Measurements from ENCODE around the gene RAB43.
A peak's percentile ranks its signal among the peaks of the same experiment; 100 is the strongest.
"Not testable (repeated sequence)": the region's sequence is repeated elsewhere in the genome, so short reads cannot be mapped to it uniquely, and the experiment has no call there.

The RAB43 gene

DNA sequence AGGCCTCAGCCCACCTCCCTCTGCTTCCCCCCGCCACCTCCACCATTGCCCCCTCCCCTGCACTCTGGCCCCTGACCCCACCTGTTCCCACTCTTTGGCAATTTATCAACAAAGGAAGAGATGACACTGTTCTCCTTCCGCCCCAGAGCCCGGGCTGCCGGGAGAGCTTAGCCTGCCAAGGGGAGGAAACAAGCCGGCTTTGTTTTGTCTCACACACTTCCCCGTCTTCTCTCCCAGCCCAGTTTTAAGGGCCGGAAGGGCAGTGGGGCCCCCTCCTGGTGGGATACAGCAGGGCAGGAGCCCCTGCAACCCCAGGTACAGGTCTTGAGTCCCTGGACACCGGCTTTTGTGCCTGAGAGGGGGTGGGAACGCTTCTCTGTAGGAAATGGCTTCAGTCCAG, 33.7 kb downstream of the RAB43 start:
- peak; percentile 41 for DNase-seq

DNA sequence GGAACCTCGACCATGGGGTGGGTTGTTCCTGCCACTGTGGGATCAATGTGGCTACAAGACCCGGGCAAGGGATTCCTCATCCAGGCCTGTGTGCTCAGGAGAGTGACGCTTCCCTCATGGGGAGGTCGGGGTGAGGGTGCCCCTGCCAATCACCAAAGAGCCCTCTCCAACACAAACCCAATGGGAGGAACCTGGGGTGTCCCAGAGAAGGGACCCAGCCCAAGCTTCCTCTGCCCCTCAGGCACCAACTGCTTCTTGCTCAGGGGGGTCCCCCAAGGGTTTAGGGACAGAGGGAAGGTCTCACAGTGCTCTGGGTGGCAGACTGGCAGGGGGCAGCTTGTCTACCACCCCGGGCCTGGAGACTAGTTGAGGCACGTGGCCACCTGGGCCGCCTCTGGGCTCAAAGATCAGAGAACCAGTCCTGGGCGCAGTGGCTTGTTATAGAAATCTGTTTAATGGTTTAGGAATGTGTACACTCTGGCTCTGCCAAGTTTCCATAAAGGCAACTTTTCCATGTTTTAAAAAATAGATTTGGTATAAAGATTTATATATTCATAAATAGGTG, 34.4 kb downstream of the RAB43 start:
- DNase-seq, result peak; percentile 28

DNA sequence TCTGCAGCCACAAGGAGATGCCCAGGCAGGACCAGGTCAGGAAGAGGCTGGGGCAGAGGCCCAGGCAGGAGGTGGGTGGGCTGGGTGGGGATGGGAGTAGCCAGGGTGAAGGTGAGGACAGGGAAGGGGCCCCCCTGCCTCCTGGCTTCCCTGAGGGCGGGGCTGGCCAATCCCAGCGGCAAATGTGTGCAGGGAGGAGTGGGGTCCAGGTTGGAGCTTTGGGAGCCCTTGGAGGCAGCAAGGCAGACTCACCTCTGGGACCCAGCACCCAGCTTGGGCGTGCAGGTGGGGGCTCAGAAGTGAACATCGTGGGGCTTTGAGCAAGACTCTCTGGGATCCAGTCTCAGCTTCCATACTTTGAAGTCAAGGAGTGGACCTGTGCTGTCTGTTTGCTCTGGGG, 35.8 kb downstream of the RAB43 start:
- DNase-seq, result no peak

DNA sequence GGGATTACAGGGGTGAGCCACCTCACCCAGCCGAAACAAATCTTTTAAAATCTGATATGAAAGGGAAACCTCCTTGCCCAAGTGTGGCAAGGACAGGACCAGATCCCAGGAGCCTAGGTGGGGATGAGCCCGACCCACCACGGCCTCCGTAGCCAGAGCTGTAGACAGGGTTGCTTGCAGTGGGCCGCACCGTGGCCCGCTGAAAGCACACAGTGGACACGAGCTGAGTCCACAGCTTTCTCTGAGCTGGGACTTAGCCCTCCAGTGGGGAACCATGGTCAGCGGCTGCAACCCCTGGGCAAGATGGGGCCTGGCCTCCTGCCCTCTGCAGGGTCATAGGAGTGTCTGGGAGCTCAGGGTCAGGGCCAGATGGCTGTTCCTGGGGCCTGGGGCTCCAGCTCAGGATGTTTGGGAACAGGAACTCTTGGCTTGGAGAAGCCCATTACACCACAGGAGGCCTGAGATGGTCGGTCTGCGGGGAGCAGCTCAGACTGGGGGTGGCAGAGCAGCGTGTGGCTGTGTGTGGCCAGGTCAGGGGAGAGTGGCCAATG, 36.4 kb downstream of the RAB43 start:
- DNase-seq, result no peak

DNA sequence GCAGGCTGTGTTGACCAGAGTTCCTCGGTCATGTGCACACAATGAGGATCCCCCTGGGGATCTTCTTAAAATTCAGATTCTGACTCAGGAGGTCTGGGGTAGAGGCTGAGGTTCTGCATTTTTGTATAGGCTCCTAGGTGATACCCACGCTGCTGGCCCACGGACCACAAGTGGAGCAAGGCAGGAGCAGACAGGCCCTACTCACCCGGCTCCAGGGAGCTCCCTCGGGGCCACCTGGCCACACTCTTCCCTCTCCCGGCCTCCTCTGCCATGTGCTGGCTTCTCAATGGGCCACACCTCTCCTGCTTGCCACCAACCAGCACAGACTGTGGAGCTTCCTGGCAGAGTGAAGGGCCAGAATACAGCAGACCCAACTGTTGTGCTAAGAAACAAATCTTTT, 37.1 kb downstream of the RAB43 start:
- DNase-seq, result no peak

- DNase-seq, result no peak
Observed at GRCh38 chr3:129082026-129082425, 39.6 kb downstream of the RAB43 start.

DNA sequence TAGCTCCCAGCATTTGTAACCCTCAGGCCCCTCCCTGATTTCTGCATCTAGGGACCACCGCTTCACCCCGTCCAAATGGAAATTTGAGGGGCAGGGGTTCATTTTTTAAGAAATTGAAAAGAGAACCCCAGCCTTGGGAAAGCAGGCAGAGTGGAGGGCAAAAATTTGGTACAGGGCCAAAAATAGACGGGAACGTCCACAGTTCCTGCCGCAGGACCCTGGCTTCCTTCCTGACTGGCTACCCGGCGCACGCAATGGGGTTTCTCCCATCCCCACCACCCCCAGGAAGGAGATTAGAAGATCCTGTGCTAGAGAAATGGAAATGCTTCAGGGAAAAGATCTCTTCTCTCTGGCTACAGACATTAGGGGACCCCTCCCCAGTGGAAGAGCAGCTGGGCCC, 40.1 kb downstream of the RAB43 start:
- no peak for DNase-seq

GRCh38 chr3:129078510-129078909, 43.1 kb downstream of the RAB43 start:
- no peak for DNase-seq

GRCh38 chr3:129077222-129077621, 44.4 kb downstream of the RAB43 start:
- no peak for DNase-seq

DNA sequence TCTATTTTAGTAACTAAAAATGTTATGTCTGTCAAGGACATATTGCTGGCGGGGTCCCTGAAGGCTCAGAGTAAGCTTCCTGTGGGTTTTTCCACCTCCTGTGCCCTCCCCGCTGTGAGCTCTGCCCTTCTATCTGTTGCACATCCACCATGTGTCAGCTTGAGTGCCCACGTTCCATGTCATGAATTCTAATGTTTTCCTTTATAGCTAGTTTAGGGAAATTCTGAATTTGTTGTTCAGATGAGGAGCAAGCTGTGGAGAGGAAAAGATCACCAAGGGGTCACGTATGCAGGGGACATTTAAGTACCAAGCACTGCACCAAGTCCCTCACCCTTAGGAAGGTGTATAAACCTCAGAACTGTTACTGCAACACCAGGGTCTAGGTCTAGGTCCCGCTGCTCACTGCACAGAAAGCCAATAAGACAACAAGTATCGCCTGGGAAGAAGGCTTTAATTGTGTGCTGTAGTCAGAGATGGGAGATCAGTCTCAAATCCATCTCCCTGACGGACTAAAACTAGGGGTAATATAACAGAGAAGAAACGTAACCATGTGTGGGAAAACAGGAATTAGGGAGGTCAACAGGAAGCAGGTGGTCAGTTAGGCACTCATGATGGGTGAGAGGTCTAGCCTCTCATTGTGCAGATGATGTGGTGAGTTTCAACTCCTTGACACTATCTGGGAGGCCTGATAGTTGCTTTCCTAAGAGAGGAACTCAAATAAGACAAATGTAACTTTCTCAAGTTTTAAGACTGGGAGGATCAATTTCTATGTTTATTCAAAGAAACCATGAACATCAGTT, 51.3 kb downstream of the RAB43 start:
- DNase-seq, result no peak

- not testable (repeated sequence) for DNase-seq
Observed at GRCh38 chr3:129069313-129070085, 52.1 kb downstream of the RAB43 start.

GRCh38 chr3:129068291-129068886, 53.2 kb downstream of the RAB43 start:
- DNase-seq, result peak; percentile 48

- peak; percentile 18 for DNase-seq
Observed at GRCh38 chr3:129067719-129068118, 53.9 kb downstream of the RAB43 start.

DNA sequence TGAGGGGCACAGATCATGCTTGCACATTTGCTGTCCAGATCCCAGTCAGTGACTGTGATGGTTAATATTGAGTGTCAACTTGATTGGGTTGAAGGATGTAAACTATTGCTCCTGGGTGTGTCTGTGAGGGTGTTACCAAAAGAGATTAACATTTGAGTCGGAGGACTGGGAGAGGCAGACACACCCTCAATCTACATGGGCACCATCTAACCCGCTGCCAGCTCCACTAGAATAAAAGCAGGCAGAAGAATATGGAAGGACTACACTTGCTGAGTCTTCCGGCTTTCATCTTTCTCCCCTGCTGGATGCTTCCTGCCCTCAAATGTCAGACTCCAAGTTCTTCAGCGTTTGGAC, 55.9 kb downstream of the RAB43 start:
- no peak for DNase-seq

GRCh38 chr3:129065016-129065719, 56.4 kb downstream of the RAB43 start:
- no peak for DNase-seq

- DNase-seq, result no peak
Observed at GRCh38 chr3:129063841-129064482, 57.6 kb downstream of the RAB43 start.

- DNase-seq, result no peak
Observed at GRCh38 chr3:129063091-129063640, 58.4 kb downstream of the RAB43 start.

- no peak for DNase-seq
Observed at GRCh38 chr3:129061888-129062834, 59.4 kb downstream of the RAB43 start.

DNA sequence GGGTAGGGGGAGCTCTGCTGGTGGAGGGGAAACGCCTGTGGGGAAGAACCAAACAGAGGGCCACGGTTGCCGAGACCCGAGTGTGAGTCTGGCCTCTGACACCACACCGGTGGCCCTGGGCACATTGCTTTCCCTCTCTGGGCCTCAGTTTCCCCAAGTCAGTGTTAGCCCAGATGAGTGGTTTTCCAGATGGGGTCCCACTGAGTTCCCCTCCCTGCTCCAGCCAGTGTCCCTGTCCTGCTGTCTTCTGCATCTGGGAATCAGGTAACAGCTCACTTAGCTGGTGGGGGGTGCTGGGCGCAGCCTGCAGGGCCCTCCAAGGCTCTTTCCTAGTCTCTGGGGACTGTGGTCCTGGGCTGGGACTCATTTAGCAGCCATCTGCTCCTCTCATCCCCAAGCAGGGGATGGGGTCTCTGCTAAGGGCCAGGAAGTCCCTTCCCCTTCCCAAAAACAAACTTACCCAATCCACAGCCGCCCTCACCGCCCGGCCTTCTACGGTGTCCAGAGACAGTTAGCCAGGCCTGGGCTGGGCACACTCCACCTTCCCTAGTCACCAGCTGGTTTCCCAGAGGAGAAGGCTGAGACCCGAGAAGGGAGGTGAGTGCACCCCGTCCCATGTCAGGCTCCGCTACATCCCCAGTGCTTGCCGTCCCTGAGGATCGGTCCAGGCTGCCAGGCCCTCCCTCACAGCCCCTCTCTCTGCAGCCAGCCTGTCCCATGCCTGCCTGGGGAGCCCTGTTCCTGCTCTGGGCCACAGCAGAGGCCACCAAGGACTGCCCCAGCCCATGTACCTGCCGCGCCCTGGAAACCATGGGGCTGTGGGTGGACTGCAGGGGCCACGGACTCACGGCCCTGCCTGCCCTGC, 60.3 kb downstream of the RAB43 start:
- no peak for DNase-seq
